Suprapubic skin (tissue), 4 donors: Measurements from ENCODE around the gene QDPR. TPM values are rescaled to one million over a fixed set of nuclear protein-coding genes. Genes with fewer than 3 reads are reported as not detected.

Experiments used
- DNase-seq, 2 donors: peaks; one replicate each; pipeline ENCODE4 v3.0.0-alpha.2; 2019; ENCODE audit warnings: low spot score in 2 of 2
- H3K27ac ChIP-seq: fragments of 200-600 bp; sonication (generic); one replicate; pipeline ENCODE4 v1.5.1; 2019
- H3K27me3 ChIP-seq: fragments of 200-600 bp; sonication (generic); one replicate; pipeline ENCODE4 v1.5.1; 2019
- H3K36me3 ChIP-seq: fragments of 200-600 bp; sonication (generic); one replicate; pipeline ENCODE4 v1.5.1; 2019
- H3K4me1 ChIP-seq: fragments of 200-600 bp; sonication (generic); one replicate; pipeline ENCODE4 v1.5.1; 2019
- H3K4me3 ChIP-seq: fragments of 200-600 bp; sonication (generic); one replicate; pipeline ENCODE4 v1.5.1; 2019; ENCODE audit warnings: mild to moderate bottlenecking
- H3K9me3 ChIP-seq: fragments of 200-600 bp; sonication (generic); one replicate; pipeline ENCODE4 v1.5.1; 2019
- CTCF ChIP-seq, 2 donors: fragments of 200-600 bp in 1 of 2; fragments of 450-650 bp in 1 of 2; sonication (generic) in 1 of 2; IDR thresholded peaks; one replicate each; pipeline ENCODE4 v1.5.1; 2016 to 2019; ENCODE audit warnings: antibody characterized with exemption in 2 of 2, mild to moderate bottlenecking in 1 of 2, moderate library complexity in 1 of 2
- EP300 ChIP-seq: sonication (generic); formaldehyde crosslinking; IDR thresholded peaks from one replicate; pipeline ENCODE4 v1.6.1; 2017; ENCODE audit warnings: antibody characterized with exemption
- POLR2A ChIP-seq, 2 donors: fragments of 450-650 bp; IDR thresholded peaks; one replicate each; pipeline ENCODE4 v1.6.1; 2017; ENCODE audit warnings: antibody characterized with exemption in 2 of 2, mild to moderate bottlenecking in 2 of 2, moderate library complexity in 2 of 2
- POLR2AphosphoS5 ChIP-seq, 3 donors: sonication (generic); formaldehyde crosslinking; IDR thresholded peaks; one replicate each; pipeline ENCODE4 v1.6.1; 2017; ENCODE audit warnings: antibody characterized with exemption in 3 of 3
- WGBS: methylation state at CpG from one replicate; pipeline ENCODE4 v1.1.5; 2018; 5-methylcytosine and 5-hydroxymethylcytosine counted together
- total RNA-seq, 4 donors: library from RNA; depleted of rRNA; stranded (reverse); fragments of >200 nt; gene quantifications; one replicate each; pipeline ENCODE4 v1.1.0, GENCODE V29; 2016

QDPR gene
- total RNA-seq, 4 donors from 2014 or later: 5.1 to 15.7 (median 9.5) TPM

- no peaks in the 10 kb centered on the region for H3K9me3 ChIP-seq
- no peak within 1 kb of the TSS for H3K27ac ChIP-seq
- no peak for DNase-seq
- no peak within 1 kb of the TSS for H3K4me3 ChIP-seq
- H3K27me3 ChIP-seq: peaks cover 10% of the 10 kb centered on the region
- TF ChIP-seq EP300: no peak
- TF ChIP-seq CTCF (IDR thresholded peaks at IDR 0.05): no peak
- TF ChIP-seq POLR2AphosphoS5 (IDR thresholded peaks at IDR 0.05): no peak
- no peak for TF ChIP-seq POLR2A (IDR thresholded peaks at IDR 0.05)
- H3K36me3 ChIP-seq: no peaks in the 10 kb centered on the region
- H3K4me1 ChIP-seq: peaks cover 18% of the 10 kb centered on the region
- 91% methylated on average over 9 of the region's 9 CpGs for WGBS
Measured at GRCh38 chr4:17514865-17515264, 3.0 kb upstream of the QDPR start, which contains the start of gene CLRN2. Gene CLRN2, plus strand, starts transcription at chr4:17515165. Its CDS starts 102 bp downstream, at chr4:17515267.

DNA sequence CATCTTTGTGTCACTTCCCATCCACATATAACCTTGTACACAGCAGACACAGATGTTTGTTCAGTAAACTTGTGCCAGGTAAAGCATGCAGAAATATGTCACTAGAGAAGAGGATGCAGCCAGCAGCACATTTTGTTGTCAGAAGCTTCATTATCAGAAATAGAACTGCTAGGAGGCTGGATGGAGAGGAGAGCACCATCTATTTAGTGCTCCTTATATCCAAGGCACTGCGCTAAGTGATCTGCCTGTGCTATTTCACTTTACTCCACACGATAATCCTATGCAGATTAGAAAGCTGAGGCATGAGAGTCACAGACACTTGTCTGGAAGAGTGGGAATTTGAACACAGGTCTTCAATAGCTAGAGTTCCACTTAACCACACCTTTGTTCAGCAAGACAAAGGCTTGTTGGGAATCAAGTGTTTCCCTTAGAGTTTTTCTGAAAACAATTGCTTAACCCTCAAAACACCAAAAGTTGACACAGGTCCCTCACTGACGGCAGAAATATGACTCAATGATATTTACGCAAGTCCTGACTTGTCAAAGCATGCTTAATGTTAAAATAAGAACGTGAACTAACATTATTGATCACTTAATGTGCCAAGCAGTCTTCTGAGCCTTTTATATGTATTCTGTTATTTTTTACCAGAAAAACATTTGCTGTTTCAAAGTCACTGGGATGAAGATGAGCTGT, 1.2 kb upstream of the QDPR start:
- H3K36me3 ChIP-seq: peaks cover 1% of the 10 kb centered on the region
- 67% methylated on average over 5 of the region's 5 CpGs for WGBS
- DNase-seq: no peak
- H3K27me3 ChIP-seq: peaks cover 6% of the 10 kb centered on the region
- peaks cover 18% of the 10 kb centered on the region for H3K4me1 ChIP-seq
- H3K9me3 ChIP-seq: no peaks in the 10 kb centered on the region
- H3K4me3 ChIP-seq: no peak overlapping the region
- no peak overlapping the region for H3K27ac ChIP-seq
- no peak for TF ChIP-seq POLR2A (IDR thresholded peaks at IDR 0.05)
- TF ChIP-seq POLR2AphosphoS5 (IDR thresholded peaks at IDR 0.05): no peak
- TF ChIP-seq CTCF (IDR thresholded peaks at IDR 0.05): no peak
- no peak for TF ChIP-seq EP300

DNA sequence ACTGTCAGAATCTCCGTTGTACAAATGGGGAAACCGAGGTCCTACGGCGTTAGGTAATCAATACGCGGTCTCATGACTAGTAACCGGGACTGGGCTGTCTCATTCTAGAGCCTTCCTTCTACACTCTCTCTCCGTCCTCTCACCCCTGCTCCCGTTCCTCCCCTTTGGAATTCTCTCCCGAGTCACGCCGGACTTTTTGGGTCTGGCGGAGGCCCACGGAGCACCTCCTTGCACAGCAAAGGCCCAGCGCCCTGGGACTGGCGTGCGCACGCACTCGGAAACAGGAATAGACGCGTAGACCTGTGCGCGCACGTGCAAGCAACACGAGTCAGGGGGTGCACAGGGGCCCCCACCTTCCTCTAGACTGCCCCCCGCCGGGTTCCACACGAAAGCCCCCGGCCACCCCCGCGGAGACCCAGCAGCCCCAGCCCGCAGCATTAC, 361 bp downstream of the QDPR start:
- TF ChIP-seq EP300: no peak
- TF ChIP-seq POLR2AphosphoS5 (IDR thresholded peaks at IDR 0.05): no peak
- TF ChIP-seq POLR2A (IDR thresholded peaks at IDR 0.05): no peak
- no peak for TF ChIP-seq CTCF (IDR thresholded peaks at IDR 0.05)
- H3K27ac ChIP-seq: peak overlapping the region; percentile 24
- H3K9me3 ChIP-seq: no peaks in the 10 kb centered on the region
- WGBS: under 1% methylated on average over 25 of the region's 32 CpGs
- peaks cover 3% of the 10 kb centered on the region for H3K36me3 ChIP-seq
- peak overlapping the region; percentile 61 for H3K4me3 ChIP-seq
- H3K4me1 ChIP-seq: peaks cover 18% of the 10 kb centered on the region
- H3K27me3 ChIP-seq: no peaks in the 10 kb centered on the region
- DNase-seq: peak; percentile 75 to 83

- WGBS: 9% methylated on average over 9 of the region's 9 CpGs
- Histone ChIP-seq H3K9me3 (no peaks in the 10 kb centered on the region), H3K27ac (no peak overlapping the region), H3K27me3 (no peaks in the 10 kb centered on the region), H3K4me1 (peaks cover 18% of the 10 kb centered on the region), H3K36me3 (peaks cover 5% of the 10 kb centered on the region), H3K4me3 (peak overlapping the region; percentile 61)
- DNase-seq: no peak
- no peak for TF ChIP-seq EP300
- TF ChIP-seq POLR2A (IDR thresholded peaks at IDR 0.05): no peak
- TF ChIP-seq POLR2AphosphoS5 (IDR thresholded peaks at IDR 0.05): no peak
- no peak for TF ChIP-seq CTCF (IDR thresholded peaks at IDR 0.05)
Measured at GRCh38 chr4:17511051-17511450, 839 bp downstream of the QDPR start.

DNA sequence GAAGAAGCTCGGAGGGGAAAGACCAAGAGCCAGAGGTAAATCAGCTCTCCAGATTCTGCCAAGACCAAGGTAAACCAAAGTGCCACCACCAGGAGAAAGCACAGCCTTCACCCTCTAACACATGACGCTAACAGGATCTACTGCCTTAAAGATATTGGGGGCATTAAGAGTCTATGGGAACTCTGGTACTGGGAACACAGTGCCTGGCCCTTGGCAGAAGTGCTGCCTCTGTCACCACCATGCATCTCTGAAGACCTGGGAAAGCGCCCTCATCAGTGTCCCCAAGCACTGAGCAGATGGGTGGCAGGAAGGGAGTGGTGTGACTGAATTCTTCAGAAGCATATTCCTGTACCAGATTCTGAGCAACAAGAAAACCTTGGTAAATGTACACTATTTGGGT, 1.3 kb downstream of the QDPR start:
- Histone ChIP-seq H3K27me3 (no peaks in the 10 kb centered on the region), H3K36me3 (peaks cover 8% of the 10 kb centered on the region), H3K27ac (no peak overlapping the region), H3K4me3 (peak overlapping the region; percentile 61), H3K4me1 (peaks cover 18% of the 10 kb centered on the region), H3K9me3 (no peaks in the 10 kb centered on the region)
- WGBS: 91% methylated on average over 3 of the region's 3 CpGs
- TF ChIP-seq POLR2A (IDR thresholded peaks at IDR 0.05) (no peak), POLR2AphosphoS5 (IDR thresholded peaks at IDR 0.05) (no peak), CTCF (IDR thresholded peaks at IDR 0.05) (no peak), EP300 (no peak)
- no peak for DNase-seq
